GM18508 (cell line): Measurements from ENCODE around the gene USP36.
"Not testable (repeated sequence)": the region's sequence is repeated elsewhere in the genome, so short reads cannot be mapped to it uniquely, and the experiment has no call there.

Experiments used
- ATAC-seq: cut with Tn5 transposase; IDR thresholded peaks from one replicate; pipeline ENCODE4 v1.9.1; 2021; ENCODE audit warnings: moderate number of reproducible peaks; ENCODE audit not compliant: insufficient read depth, unreplicated experiment

Gene USP36

GRCh38 chr17:78840780-78841611 is at the start of gene USP36:
TSS of gene USP36 (minus strand) at chr17:78840814. CDS start at chr17:78836363, 4,451 bp downstream.
- ATAC-seq, result peak; percentile 66

DNA sequence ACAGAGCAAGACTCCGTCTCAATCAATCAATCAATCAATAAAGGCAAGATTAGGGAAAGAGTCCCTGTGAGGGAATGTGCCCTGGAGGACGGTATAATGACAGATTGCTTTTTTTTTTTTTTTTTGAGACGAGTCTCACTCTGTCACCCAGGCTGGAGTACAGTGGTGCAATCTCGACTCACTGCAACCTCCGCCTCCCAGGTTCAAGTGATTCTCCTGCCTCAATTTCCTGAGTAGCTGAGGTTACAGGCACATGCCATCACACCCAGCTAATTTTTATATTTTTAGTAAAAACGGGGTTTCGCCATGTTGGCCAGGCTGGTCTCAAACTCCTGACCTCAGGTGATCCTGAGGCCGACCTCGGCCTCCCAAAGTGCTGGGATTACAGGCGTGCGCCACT is 49.5 kb upstream of the USP36 start:
- not testable (repeated sequence) for ATAC-seq

- no peak for ATAC-seq
Measured at GRCh38 chr17:78889531-78889930, 48.9 kb upstream of the USP36 start.

DNA sequence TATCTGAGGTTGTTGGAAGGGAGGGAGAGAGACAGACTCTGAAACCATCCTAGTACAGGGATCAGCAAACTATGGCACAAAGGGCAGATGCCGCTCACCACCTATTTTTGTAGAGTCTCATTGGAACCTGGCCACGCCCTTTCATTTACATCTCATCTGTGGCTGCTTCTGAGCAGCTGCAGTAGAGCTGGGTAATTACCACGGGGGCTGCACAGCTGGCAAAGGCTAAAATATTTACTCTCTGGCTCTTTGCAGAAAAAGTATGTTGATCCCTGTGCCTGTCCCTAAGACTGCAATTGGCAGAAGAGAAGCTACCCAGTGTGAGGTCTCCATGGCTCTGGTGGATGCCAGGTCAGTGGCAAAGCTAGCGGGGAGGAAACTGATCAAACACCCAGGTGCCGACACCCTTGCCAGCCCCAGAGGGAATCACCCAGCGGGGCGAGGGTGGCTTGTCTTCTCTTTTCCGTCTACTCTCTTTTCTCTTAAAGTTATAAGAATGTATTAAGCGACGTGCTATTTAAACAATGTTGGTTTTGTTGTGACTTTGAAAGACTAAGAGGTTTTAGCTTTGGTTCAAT is 48.4 kb upstream of the USP36 start:
- no peak for ATAC-seq

GRCh38 chr17:78886954-78887353 is 46.3 kb upstream of the USP36 start:
- ATAC-seq, result no peak

DNA sequence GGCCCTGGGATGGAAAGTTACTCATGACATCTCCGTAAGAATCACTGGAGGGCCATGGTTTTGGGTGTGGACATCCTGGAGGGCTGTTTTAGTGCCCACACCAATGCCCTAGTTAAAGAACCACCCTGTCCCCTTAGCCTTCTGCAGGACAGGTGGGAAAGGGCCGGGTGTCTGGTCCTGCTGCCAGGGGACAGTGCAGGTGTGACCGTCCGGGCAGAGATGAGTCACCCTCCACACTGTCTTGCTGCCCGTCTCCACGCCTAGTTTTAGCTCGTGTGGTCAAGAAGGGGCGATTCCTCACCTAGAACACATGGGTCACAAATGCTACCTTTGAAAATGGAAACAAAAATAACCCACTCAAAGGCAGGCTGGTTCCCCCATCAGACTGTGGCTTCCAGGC is 45.3 kb upstream of the USP36 start:
- ATAC-seq, result no peak

- no peak for ATAC-seq
Measured at GRCh38 chr17:78884876-78885667, 44.5 kb upstream of the USP36 start.

DNA sequence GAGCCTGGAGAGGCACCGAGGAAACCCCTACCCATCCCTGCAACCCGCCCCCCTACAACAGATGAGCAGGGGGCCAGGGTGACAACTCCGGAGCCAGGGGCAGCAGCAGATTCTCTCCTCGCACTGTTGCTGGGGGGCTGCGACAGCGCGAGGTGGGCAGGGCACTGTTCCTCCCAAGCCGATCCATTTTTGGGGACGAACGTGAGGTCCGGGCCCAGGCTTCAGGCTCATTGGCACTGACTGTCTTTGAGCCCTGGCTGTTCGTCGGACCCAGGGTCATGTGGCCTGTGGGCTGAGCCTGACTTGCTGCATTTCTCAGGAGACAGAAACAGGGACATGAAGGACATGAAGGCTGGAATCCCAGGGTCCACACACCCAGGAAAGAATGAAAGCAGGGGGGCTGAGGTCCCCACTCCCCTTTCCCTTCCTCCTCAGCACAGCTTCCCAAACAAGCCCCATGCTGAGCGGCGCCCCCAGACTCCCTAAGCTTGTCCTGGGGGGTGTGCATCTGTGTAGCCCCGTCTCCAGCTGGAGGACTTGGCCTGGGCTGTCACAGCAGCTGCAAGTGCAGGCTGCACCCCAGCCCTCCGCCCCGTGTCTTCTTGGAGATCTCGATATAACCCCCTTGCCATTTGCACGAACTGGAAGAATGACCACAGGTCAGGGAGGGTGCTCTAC is 43.7 kb upstream of the USP36 start:
- no peak for ATAC-seq

DNA sequence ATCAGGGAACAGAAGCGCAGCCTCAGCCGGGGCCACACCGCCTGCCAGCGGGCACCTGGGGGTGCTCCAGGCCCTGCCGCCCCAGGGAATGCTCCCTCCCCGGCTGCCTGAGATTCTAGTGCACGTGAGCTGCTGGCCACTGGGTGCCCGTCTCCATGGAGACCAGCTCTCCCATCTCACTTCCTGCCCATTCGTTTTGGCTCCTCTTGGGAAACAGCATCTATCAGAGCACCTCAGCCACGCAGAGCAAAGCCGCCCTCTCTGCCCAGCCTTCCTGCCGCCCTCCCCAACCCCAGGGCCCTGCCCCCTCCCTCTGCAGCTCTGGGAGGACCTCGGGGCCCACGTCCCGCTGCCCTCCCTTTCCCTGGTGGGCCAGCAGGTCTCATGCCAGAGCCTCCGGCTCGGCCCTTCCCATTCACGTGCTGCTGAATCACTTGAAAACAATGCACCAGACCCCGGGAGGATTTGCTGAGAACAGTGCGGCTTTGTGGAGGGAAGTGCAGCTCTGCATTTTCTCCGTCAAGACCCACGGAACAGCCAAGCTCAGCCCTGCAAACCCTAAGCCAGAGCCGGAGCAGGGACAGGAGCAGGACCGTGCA is 43.0 kb upstream of the USP36 start:
- no peak for ATAC-seq

DNA sequence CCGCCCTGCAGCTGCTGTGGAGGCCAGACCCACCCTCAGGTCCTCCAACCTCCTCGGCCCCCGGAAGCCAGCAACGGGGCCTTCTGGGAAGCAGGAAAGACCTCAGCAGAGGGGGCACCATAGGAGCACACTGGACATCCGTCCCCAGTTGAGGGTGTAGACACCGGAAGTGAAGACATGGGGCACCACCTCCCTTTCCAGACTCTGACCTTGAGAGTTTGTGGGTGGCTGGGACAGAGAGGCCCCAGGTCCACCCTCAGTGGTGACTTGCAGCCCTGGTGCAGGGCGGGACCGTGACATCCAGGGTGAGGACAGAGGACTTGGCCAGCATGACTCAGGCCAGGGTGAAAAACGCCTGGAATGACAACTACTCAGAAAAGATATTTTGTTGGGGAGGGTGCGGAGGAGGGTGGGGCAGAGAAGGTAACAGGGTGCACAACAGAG is 42.5 kb upstream of the USP36 start:
- ATAC-seq, result no peak

DNA sequence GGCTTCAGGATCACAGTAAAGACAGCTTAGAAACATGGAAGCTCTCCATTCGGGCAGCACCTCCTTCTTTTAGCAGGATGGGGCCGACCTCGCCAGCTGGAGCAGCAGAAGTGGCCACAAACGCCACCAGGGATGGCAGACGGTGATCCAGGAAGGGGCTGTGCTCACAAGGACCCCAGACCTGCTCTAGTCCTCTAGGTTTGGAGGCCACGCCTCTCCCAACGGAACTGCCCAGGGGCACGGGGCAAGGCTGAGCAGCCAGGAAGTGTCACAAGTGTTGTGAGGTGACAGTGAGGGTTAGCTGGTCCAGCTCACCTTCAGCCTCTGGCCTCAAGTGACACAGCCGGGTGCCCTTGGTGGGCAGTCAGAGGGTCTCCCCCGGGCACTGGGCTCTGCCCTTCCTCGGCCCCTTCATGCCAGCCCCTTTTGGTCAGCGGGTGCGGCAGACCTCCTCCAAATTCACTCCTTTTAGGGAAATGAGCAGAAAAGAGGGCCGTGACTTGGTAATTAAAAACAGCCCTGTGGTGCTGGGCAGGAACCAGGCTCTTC is 42.0 kb upstream of the USP36 start:
- ATAC-seq, result no peak

GRCh38 chr17:78879635-78880186 is 39.1 kb upstream of the USP36 start:
- no peak for ATAC-seq

GRCh38 chr17:78878871-78879527 is 38.4 kb upstream of the USP36 start:
- no peak for ATAC-seq

DNA sequence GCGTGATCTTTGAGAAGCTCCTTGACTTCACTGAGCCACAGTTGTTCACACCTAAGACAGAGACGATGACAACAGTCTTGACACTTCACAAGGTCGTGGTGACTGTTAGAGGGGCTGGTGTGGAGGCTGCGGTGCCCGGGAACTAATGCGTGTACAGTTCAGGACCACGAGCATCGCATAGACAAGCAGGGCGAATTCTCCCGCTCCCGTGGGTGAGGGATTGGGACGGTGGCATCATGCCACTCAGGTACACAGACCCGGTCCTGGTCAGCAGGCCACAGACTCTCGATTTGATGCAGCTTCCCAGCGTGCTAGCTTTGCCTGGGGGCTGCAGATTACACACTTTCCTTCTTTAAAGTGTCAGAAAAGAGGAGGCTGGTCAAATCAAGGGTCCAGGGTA is 37.6 kb upstream of the USP36 start:
- ATAC-seq, result no peak

- not testable (repeated sequence) for ATAC-seq
Measured at GRCh38 chr17:78876954-78877517, 36.4 kb upstream of the USP36 start.

DNA sequence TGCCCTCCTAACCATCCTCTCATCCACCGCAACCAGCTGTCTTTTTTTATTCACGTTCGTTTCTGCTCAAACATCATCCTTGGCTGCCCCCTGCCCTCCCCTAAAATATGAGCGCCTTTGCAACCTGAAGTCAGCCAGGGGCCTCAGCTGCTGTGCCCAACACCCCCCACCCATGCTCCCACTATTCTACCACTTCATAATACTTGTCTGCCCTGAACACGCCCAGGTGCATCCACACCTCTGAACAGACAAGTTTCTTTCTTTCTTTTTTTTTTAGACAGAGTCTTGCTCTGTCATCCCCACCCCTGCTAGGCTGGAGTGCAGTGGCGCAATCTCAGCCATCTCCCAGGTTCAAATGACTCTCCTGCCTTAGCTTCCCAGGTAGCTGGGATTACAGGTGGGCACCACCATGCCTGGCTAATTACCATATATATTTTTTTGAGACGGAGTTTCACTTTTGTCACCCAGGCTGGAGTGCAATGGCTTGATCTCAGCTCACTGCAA is 35.5 kb upstream of the USP36 start:
- ATAC-seq, result no peak

DNA sequence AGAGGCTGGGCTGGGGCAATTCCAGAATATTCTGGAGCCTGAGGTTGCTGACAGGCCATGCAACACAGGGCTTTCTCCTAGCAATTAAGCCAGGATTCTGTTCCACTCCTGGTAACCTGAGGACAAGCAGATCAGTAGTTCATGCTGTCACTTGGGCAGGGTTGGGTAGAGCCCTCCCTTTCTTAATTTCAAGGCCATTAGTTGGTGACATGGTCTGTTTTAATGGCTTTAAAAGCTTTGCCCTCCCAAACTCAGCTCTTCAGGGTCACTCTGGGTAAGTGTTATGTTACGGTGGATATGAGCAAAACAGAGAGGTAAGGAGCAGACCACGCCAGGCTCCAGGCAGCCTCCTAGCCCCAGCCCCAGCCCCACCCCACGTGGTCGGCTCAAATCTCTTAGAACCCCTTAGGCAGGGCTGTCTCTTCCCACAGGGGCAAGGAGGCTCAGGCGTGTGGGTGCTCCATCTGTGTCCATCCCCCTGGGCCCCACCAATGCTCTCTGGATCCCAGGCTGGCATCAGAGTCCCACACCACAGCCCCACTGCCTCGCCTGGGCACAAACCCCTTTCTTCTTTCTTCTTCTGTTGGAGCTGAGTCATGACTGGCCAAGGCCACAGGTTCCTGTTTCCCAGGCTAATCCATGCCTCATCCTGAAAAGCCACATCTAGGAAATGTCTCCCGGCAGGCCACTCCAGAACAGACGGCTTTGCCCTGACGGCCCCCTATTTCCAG is 34.9 kb upstream of the USP36 start:
- ATAC-seq, result no peak
